HG03460 (cell line): ENCODE data around the gene DGLUCY.

Source experiments
- ATAC-seq: cut with Tn5 transposase; IDR thresholded peaks from one replicate; pipeline ENCODE4 v1.9.1; 2021; ENCODE audit not compliant: unreplicated experiment

The DGLUCY gene

GRCh38 chr14:91273885-91274273 lies 160.0 kb downstream of the DGLUCY start:
- no peak for ATAC-seq

GRCh38 chr14:91274796-91275195 lies 160.9 kb downstream of the DGLUCY start:
- no peak for ATAC-seq
